ENCODE data around the gene OR4M1.
"Not testable (repeated sequence)": the region's sequence is repeated elsewhere in the genome, so short reads cannot be mapped to it uniquely, and the experiment has no call there.

Gene OR4M1

GRCh38 chr14:19773204-19773603 lies at the start of gene OR4M1:
TSS of gene OR4M1 (plus strand) at chr14:19773504. CDS start at chr14:19780323, 6,819 bp downstream.
- DNase-seq: not testable (repeated sequence)

- DNase-seq: no peak
These were observed 43.9 kb upstream of the OR4M1 start for GRCh38 chr14:19729359-19729758.

- DNase-seq: no peak
These were observed 43.5 kb upstream of the OR4M1 start for GRCh38 chr14:19729763-19730162.

- DNase-seq: not testable (repeated sequence)
These were observed 39.4 kb upstream of the OR4M1 start for GRCh38 chr14:19733893-19734292.

- DNase-seq: no peak
These were observed 30.0 kb upstream of the OR4M1 start, which contains the start of gene OR4Q3 for GRCh38 chr14:19743256-19743655. TSS of gene OR4Q3 (plus strand) at chr14:19743571.

GRCh38 chr14:19752316-19752715 lies 21.0 kb upstream of the OR4M1 start:
- not testable (repeated sequence) for DNase-seq

- DNase-seq: no peak
These were observed 19.1 kb upstream of the OR4M1 start for GRCh38 chr14:19754172-19754571.

GRCh38 chr14:19771491-19771890 lies 1.8 kb upstream of the OR4M1 start:
- DNase-seq: not testable (repeated sequence)

- DNase-seq: no peak
These were observed 1.3 kb upstream of the OR4M1 start for GRCh38 chr14:19771895-19772430.

- DNase-seq: not testable (repeated sequence)
These were observed 850 bp upstream of the OR4M1 start for GRCh38 chr14:19772454-19772853.

GRCh38 chr14:19775587-19775986 lies 2.3 kb downstream of the OR4M1 start:
- no peak for DNase-seq

- not testable (repeated sequence) for DNase-seq
These were observed 12.5 kb downstream of the OR4M1 start for GRCh38 chr14:19785848-19786247.

GRCh38 chr14:19787318-19787717 lies 14.0 kb downstream of the OR4M1 start:
- not testable (repeated sequence) for DNase-seq

GRCh38 chr14:19788150-19788549 lies 14.8 kb downstream of the OR4M1 start:
- DNase-seq: not testable (repeated sequence)

GRCh38 chr14:19796520-19797108 lies 23.3 kb downstream of the OR4M1 start:
- not testable (repeated sequence) for DNase-seq

GRCh38 chr14:19799880-19800279 lies 26.6 kb downstream of the OR4M1 start:
- no peak for DNase-seq

- no peak for DNase-seq
These were observed 27.2 kb downstream of the OR4M1 start for GRCh38 chr14:19800282-19801117.

GRCh38 chr14:19801118-19801464 lies 27.8 kb downstream of the OR4M1 start:
- DNase-seq: no peak

- DNase-seq: not testable (repeated sequence)
These were observed 30.2 kb downstream of the OR4M1 start, which contains the start of gene OR4N2 for GRCh38 chr14:19803470-19803869. TSS of gene OR4N2 (plus strand) at chr14:19803770. CDS start at chr14:19827449, 23,679 bp downstream.

- DNase-seq: not testable (repeated sequence)
These were observed 40.0 kb downstream of the OR4M1 start for GRCh38 chr14:19813171-19813920.

GRCh38 chr14:19819879-19820278 lies 46.6 kb downstream of the OR4M1 start:
- DNase-seq: not testable (repeated sequence)

- not testable (repeated sequence) for DNase-seq
These were observed 47.7 kb downstream of the OR4M1 start for GRCh38 chr14:19821016-19821415.

- no peak for DNase-seq
These were observed 49.9 kb downstream of the OR4M1 start for GRCh38 chr14:19823178-19823577.
